NCI-H446 (cell line): ENCODE results near the gene TMED7.

Experiments used
- DNase-seq, 2 experiments: peaks; one replicate each; lab custom pipeline; 2025; lab: John Stamatoyannopoulos, UW

TMED7 gene

DNA sequence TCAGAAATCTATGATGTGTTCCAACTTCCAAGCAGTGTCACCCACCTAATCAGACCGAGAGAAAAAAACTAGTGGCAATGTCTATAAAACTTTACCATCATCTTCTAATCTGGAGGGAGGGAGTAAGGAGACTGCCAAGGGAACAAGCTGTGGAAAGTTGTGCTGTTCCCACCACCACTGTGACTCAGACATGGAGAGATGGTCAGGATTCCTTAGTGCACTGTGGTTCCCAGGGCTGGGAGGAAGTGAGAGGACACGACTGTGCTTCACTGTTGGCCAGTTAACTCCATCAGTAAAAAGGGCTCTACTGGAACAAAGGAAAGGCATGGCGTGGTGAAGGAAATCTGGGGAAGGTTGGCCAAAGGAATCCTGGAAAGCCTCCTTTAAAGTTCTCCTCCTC lies 42.4 kb downstream of the TMED7 start:
- DNase-seq: no peak

DNA sequence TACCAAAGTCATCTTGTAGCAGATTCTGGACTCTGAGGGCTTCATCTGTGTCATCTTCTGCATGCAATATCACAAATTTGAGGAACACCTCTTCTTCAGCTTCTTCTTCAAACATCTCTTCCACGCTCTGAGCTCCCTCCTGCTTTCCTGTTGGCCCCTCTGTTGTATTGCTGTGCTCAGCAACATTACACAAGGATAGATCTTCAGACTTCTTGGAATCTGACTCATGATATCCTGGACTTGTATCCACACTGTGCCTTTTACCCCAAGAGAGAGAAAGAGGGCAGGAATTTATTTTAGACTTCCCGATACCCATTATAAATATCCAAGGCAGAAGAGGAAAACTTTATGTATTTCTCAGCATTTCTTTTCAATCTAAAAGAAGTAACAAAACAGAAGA lies 44.9 kb downstream of the TMED7 start:
- DNase-seq: no peak

DNA sequence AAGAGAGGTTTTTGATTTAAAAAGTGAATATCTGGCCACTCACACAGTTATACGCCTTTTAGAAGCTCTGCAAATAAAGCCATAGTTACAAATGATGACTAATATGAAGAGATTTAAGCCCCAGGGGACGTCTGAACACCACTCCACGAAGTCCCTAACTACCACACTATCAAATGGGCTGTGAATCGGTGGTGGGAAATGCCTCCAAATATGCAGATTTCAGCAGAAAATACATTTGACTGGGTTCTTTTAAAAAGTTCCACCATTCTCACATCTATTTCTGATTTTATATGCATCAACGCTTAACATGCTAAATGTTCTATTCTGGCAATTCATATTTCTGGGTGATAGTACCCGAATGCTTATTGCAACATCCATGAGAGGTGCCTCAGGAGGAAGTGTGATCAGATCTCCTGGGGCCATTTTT lies 46.1 kb downstream of the TMED7 start:
- DNase-seq: no peak

DNA sequence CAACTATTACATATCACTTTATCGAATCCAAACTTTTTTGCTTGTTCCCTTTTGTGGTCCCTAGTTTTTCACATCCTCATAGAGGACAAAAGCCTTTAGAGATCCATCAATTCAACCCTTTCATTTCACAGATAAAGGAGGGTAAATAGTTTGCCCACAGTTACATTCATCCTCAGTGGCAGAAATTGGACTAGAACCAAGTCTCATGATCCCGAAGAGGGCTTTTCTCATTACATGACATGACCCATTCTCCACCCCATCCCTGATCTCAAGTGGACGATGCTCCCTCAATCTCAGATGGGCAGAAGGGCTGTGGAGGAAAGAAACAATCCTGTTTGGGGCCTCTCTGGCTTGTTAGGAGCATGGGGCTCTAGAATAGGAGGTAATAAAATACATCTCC lies 46.6 kb downstream of the TMED7 start:
- DNase-seq: no peak

DNA sequence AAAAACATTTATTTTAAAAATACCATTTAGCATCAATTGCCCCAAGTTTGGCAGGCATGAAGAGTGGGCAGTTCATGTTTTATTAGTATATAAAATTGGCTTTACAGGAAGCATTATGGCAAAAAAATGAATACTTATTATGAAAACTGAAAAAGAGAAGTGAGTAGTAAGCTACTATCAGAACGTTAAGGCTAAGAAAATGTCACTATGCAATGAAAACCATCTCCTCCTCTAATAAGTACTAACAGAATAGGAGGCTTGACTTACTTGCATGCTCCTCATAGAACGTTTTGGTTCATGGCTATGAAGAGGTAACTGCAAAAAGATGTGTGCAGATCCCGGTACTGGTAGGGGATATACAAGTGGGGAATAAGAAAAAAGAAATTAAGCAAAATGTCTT lies 47.2 kb downstream of the TMED7 start:
- DNase-seq: no peak

DNA sequence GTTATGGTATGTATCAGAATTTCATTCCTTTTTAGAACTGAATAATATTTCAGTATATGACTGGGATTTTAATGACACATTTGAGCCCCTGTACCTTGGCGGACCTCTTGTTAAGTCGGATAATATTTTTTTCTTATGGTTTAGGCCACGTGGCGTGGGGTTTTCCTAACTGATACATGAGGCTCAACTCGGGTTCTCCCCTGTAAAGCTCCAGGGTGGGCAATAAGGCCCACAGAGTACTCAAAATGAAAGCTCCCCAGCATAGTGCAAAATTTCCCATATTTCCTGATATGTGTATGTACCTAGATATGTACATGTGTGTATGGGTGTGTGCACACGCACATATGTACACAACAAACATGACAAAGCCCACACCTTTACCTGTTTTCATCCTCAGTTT lies 48.1 kb downstream of the TMED7 start:
- DNase-seq: no peak

DNA sequence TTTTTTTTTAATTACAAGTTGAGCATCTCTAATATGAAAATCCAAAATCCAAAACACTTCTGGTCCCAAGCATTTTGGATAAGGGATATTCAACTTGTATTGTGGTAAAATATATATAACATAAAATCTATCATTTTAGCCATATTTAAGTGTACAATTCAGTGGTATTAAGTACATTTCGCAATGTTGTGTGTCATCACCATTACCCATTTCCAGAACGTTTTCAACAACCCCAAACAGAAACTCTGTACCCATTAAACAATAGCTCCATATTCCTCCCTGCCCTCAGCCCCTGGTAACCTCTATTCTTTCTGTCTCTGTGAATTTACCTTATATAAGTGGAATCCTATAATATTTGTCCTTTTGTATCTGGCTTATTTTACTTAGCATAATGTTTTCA lies 48.5 kb downstream of the TMED7 start:
- DNase-seq: no peak

DNA sequence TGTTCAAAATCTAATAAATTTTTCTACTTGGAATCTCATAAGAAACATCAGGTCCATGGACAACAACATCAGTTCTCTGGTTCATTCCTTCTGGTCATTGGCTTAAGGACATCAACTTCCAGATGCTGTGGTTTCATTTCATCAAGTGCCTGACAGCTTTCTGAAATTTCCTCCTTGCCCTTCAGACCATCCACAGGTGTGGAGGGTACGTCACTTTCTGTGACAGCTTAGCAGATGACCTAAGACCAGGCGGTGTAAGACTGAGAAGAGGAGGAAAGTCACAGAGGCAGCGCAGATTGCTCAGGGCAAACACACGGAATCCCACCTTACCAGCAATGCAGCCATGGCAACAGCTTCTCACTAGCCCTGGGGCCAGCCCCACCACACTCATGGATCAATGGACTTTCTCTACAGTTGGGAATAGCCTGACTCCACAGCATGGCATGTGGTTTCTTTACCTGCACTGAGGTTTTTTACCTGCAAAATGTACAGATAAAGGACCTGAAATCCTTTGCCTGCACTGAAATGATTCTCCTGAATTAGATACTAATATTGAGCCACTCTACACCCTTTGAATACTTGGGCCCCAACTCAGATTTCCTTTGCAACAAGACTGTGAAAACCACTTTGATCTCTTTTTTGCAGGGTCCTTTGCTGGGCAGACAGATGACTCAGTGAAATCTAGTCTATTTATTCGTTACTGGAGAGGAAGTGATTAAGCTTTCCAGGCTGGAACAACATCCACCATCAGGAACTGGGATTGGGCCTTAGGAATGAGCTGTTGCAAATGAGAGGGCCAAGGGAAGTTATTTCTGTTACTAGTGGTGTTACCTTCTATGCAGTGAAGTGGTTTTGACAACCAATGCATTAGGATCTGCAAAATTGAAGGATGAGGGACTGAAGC lies 50.4 kb downstream of the TMED7 start:
- DNase-seq: no peak

DNA sequence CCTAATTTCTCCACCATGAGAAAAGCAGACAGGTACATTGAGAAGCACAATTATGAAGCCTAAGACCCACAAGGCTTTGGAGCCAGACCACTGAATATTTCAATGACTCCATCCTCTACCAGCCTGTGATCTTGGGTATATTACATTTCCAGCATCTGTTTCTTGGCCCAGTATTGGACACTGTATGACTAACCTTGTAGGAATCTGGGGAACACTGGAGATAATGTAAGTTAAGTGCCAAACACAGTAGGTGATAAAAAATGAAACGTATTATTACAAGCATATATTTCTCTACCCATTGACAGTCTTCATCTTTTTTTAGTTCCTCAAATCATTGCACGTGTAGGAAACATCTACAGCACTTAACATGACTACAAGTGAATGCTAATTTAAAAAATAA lies 52.7 kb downstream of the TMED7 start:
- peak in 1 of 2 experiments; percentile 22 for DNase-seq

DNA sequence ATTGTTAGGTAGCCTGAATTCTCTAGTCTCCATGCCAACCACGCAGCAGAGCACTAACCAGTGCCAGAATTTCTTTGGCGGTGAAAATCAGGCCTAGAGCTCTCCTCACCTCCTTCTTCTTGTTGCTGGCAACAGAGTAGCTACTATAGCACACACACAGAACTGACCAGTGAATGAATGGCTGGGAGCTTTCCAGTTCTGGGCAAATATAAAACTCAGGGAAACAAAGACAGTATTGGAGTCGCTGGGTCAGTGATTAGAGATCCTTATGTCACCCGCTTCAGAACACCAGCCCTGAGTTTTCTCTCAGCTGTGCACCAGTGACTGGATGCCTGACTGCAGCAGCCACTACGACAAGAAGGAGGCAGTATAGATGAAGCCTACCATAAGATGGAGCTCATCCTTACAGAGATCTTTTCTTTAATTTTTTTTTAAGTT lies 54.4 kb downstream of the TMED7 start:
- peak; percentile 37 to 62 for DNase-seq

DNA sequence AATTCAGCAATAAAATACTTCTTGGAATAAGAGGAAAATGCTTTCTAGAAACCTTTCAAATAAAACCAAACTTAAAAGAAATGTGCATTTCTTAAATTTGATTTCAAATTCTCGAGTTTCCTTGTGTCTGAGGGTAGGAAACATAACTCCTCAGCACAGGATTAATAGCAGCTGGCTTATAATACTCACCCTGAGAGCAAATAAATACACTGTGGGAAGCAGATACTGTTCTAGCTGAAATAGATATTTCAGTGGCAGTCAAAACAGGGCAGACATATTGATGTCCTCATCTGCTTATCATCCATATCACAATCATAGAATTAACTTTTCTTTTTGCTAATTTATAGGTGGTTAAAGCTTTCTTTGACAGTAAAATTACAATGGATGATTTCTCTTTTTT lies 57.2 kb downstream of the TMED7 start:
- DNase-seq: no peak

DNA sequence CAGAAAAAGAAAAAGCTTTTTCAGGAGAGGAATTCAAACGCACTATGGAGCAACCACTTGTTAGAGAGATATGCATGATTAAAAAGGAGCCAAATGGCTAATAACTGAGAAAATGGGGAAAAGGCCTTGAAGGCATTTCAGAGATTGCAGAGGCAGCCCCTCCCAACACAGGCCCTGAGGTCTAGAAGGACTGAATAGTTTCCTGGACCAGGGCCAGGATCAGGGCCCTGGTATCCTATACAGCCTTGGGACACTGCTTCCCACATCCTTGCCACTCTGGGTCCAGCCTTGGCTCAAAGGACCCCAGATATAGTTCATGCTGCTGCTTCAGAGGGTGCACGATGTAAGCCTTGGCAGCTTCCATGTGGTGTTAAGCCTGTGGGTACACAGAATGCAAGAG lies 60.6 kb downstream of the TMED7 start:
- peak in 1 of 2 experiments; percentile 11 for DNase-seq
